ENCODE measurements around the gene SLC15A2. TPM values are rescaled to one million over a fixed set of nuclear protein-coding genes. Genes with fewer than 3 reads are reported as not detected.
A peak's percentile ranks its signal among the peaks of the same experiment; 100 is the strongest.

SLC15A2 gene
- total RNA-seq, 1 experiment from 2014 or later, result 33.3 TPM

- no peaks in the 10 kb centered on the region for H3K27me3 ChIP-seq (replicated peaks; ENCODE audit: insufficient read depth, low read depth, low read length, poor library complexity)
- CTCF ChIA-PET, result no interaction called here
- POLR2A ChIA-PET (ENCODE audit: low non-redundant PET), result no interaction called here
- H3K27ac ChIP-seq (ENCODE audit: low read depth, low read length, poor library complexity, severe bottlenecking), result no peak overlapping the region
- no peak overlapping the region for H3K4me3 ChIP-seq (ENCODE audit: low read depth, low read length, poor library complexity, severe bottlenecking)
- H3K9me3 ChIP-seq (ENCODE audit: low read depth, low read length, poor library complexity, severe bottlenecking), result no peaks in the 10 kb centered on the region
- DNase-seq (ENCODE audit: low spot score), result no peak
- H3K4me1 ChIP-seq (ENCODE audit: insufficient read depth, low read length, poor library complexity, severe bottlenecking), result no peaks in the 10 kb centered on the region
- intact Hi-C loops (cut with micrococcal nuclease; ENCODE audit: unreplicated experiment), result no loop called here
- H3K36me3 ChIP-seq (ENCODE audit: insufficient read depth, low read length, poor library complexity, severe bottlenecking), result no peaks in the 10 kb centered on the region
- no peak for TF ChIP-seq CTCF (conservative IDR thresholded peaks at IDR 0.05; ENCODE audit: low read depth, low read length)
- TF ChIP-seq EZH2 (IDR thresholded peaks at IDR 0.05; ENCODE audit: borderline replicate concordance, low read depth, low read length, poor library complexity, severe bottlenecking), result no peak
- no TSS peak for BruUV-seq (replicated peaks)
These were observed 22.0 kb downstream of the SLC15A2 start for GRCh38 chr3:121916189-121916588.

- Histone ChIP-seq H3K27ac (ENCODE audit: low read depth, low read length, poor library complexity, severe bottlenecking) (no peak overlapping the region), H3K36me3 (ENCODE audit: insufficient read depth, low read length, poor library complexity, severe bottlenecking) (no peaks in the 10 kb centered on the region), H3K4me3 (ENCODE audit: low read depth, low read length, poor library complexity, severe bottlenecking) (no peak overlapping the region), H3K27me3 (replicated peaks; ENCODE audit: insufficient read depth, low read depth, low read length, poor library complexity) (no peaks in the 10 kb centered on the region), H3K9me3 (ENCODE audit: low read depth, low read length, poor library complexity, severe bottlenecking) (no peaks in the 10 kb centered on the region), H3K4me1 (ENCODE audit: insufficient read depth, low read length, poor library complexity, severe bottlenecking) (no peaks in the 10 kb centered on the region)
- intact Hi-C loops (cut with micrococcal nuclease; ENCODE audit: unreplicated experiment), result no loop called here
- CTCF ChIA-PET, result no interaction called here
- BruUV-seq (replicated peaks), result no TSS peak
- POLR2A ChIA-PET (ENCODE audit: low non-redundant PET), result no interaction called here
- DNase-seq (ENCODE audit: low spot score), result no peak
- TF ChIP-seq EZH2 (IDR thresholded peaks at IDR 0.05; ENCODE audit: borderline replicate concordance, low read depth, low read length, poor library complexity, severe bottlenecking) (no peak), CTCF (conservative IDR thresholded peaks at IDR 0.05; ENCODE audit: low read depth, low read length) (no peak)
These were observed 24.7 kb downstream of the SLC15A2 start for GRCh38 chr3:121918779-121919483.

- ChIA-PET CTCF (no interaction called here), POLR2A (ENCODE audit: low non-redundant PET) (no interaction called here)
- no peak overlapping the region for H3K27ac ChIP-seq (ENCODE audit: low read depth, low read length, poor library complexity, severe bottlenecking)
- no peak overlapping the region for H3K4me3 ChIP-seq (ENCODE audit: low read depth, low read length, poor library complexity, severe bottlenecking)
- no peaks in the 10 kb centered on the region for H3K27me3 ChIP-seq (replicated peaks; ENCODE audit: insufficient read depth, low read depth, low read length, poor library complexity)
- no peaks in the 10 kb centered on the region for H3K4me1 ChIP-seq (ENCODE audit: insufficient read depth, low read length, poor library complexity, severe bottlenecking)
- peaks cover 3% of the 10 kb centered on the region for H3K36me3 ChIP-seq (ENCODE audit: insufficient read depth, low read length, poor library complexity, severe bottlenecking)
- no TSS peak for BruUV-seq (replicated peaks)
- DNase-seq (ENCODE audit: low spot score), result peak; percentile 21
- H3K9me3 ChIP-seq (ENCODE audit: low read depth, low read length, poor library complexity, severe bottlenecking), result no peaks in the 10 kb centered on the region
- intact Hi-C loops (cut with micrococcal nuclease; ENCODE audit: unreplicated experiment), result no loop called here
- TF ChIP-seq EZH2 (IDR thresholded peaks at IDR 0.05; ENCODE audit: borderline replicate concordance, low read depth, low read length, poor library complexity, severe bottlenecking) (no peak), CTCF (conservative IDR thresholded peaks at IDR 0.05; ENCODE audit: low read depth, low read length) (no peak)
These were observed 30.5 kb downstream of the SLC15A2 start for GRCh38 chr3:121924734-121925133.

All from A673 (cell line).